Hepatocyte (in vitro differentiated cells): ENCODE data around the gene ONECUT2. TPM values are rescaled to one million over a fixed set of nuclear protein-coding genes. Genes with fewer than 3 reads are reported as not detected.

Source experiments
- DNase-seq: peaks from one replicate; pipeline ENCODE4 v3.0.0-alpha.2; 2016; ENCODE audit warnings: low spot score
- H2AFZ ChIP-seq: fragments of 200-600 bp; sonication (generic); 2 replicates; pipeline ENCODE4 v1.6.0; 2016; ENCODE audit warnings: antibody characterized with exemption, mild to moderate bottlenecking
- H3K27ac ChIP-seq: fragments of 200-600 bp; sonication (generic); 2 replicates; pipeline ENCODE4 v1.5.1; 2016; ENCODE audit warnings: mild to moderate bottlenecking
- H3K27me3 ChIP-seq: fragments of 200-600 bp; sonication (generic); 2 replicates; pipeline ENCODE4 v1.6.1; 2016
- H3K36me3 ChIP-seq: fragments of 200-600 bp; sonication (generic); replicated peaks from 2 replicates; pipeline ENCODE4 v1.5.1; 2016; ENCODE audit warnings: low read depth; ENCODE audit not compliant: insufficient read depth
- H3K4me1 ChIP-seq: fragments of 200-600 bp; sonication (generic); 2 replicates; pipeline ENCODE4 v1.5.1; 2016; ENCODE audit warnings: mild to moderate bottlenecking, moderate library complexity; ENCODE audit not compliant: insufficient read depth
- H3K4me2 ChIP-seq: fragments of 200-600 bp; sonication (generic); 2 replicates; pipeline ENCODE4 v1.6.0; 2016
- H3K4me3 ChIP-seq: fragments of 200-600 bp; sonication (generic); 2 replicates; pipeline ENCODE4 v1.5.1; 2016; ENCODE audit warnings: mild to moderate bottlenecking
- H3K79me2 ChIP-seq: fragments of 200-600 bp; sonication (generic); 2 replicates; pipeline ENCODE4 v1.6.0; 2017; ENCODE audit warnings: mild to moderate bottlenecking
- H3K9me2 ChIP-seq: fragments of 200-600 bp; sonication (generic); replicated peaks from 2 replicates; pipeline ENCODE4 v1.6.0; 2017; ENCODE audit warnings: mild to moderate bottlenecking; ENCODE audit not compliant: insufficient read depth
- H3K9me3 ChIP-seq: fragments of 200-600 bp; sonication (generic); 2 replicates; pipeline ENCODE4 v1.5.1; 2016; ENCODE audit warnings: low read depth, mild to moderate bottlenecking
- H4K20me1 ChIP-seq: fragments of 200-600 bp; sonication (generic); 2 replicates; pipeline ENCODE4 v1.6.0; 2016; ENCODE audit warnings: mild to moderate bottlenecking; ENCODE audit not compliant: insufficient read depth, poor library complexity, severe bottlenecking
- EZH2 ChIP-seq: fragments of 200-600 bp; sonication (generic); IDR thresholded peaks from 2 replicates; pipeline ENCODE4 v1.6.1; 2016; ENCODE audit warnings: antibody characterized with exemption, mild to moderate bottlenecking, borderline replicate concordance
- EZH2phosphoT487 ChIP-seq: fragments of 200-600 bp; sonication (generic); IDR thresholded peaks from one replicate; pipeline ENCODE4 v1.6.1; 2018; ENCODE audit warnings: antibody characterized with exemption, mild to moderate bottlenecking, low read depth, moderate library complexity; ENCODE audit not compliant: unreplicated experiment, severe bottlenecking
- WGBS: methylation state at CpG from one replicate; pipeline ENCODE4 v1.1.6; 2016; ENCODE audit warnings: low lambda C conversion rate; ENCODE audit errors: missing lambda C conversion rate; 5-methylcytosine and 5-hydroxymethylcytosine counted together
- polyA plus RNA-seq: library from polyadenylated mRNA; unstranded; fragments of >200 nt; fragmentation: Nextera tagmentation; extraction: Ambion mirVana; gene quantifications from 2 replicates; pipeline ENCODE4 v1.2.1, GENCODE V29; 2016
- total RNA-seq: library from RNA; depleted of rRNA; stranded (reverse); fragments of >200 nt; gene quantifications from 2 replicates; pipeline ENCODE4 v1.2.3, GENCODE V29; 2014
- TF ChIP-seq, protein P1 (sequence below): fragments of 200-600 bp; sonication (generic); IDR thresholded peaks from 2 replicates; pipeline ENCODE4 v1.5.1; 2016; ENCODE audit warnings: antibody characterized with exemption, mild to moderate bottlenecking; ENCODE audit not compliant: poor library complexity

The ONECUT2 gene
- total and polyA plus RNA-seq, 2 experiments from 2014 or later, result 0.24 to 1.7 TPM

DNA sequence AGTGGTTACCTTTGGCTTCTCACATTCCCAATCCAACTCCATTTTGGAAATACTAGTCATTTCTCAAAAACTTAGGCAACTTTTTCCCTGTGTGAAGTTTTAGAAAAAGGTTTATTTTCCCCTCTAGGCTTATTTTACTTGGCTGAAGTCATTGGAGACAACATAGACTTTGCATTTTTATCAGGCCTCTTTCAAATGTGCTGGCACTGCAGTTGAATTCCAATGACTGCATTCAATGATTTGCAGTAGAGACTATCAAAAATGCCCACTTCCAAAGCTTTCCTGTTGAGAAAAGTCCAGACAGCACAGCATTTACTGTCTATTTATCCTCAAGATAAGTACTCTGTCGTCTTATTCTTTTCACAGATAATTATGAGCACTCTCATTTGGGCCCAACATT is 70.1 kb downstream of the ONECUT2 start:
- Histone ChIP-seq H3K4me3 (no peak overlapping the region), H2AFZ (no peak overlapping the region), H3K4me2 (no peak overlapping the region), H3K9me3 (no peaks in the 10 kb centered on the region), H3K36me3 (no peaks in the 10 kb centered on the region), H3K4me1 (no peaks in the 10 kb centered on the region), H3K79me2 (no peaks in the 10 kb centered on the region), H3K27me3 (no peaks in the 10 kb centered on the region), H4K20me1 (no peaks in the 10 kb centered on the region), H3K27ac (no peak overlapping the region), H3K9me2 (no peaks in the 10 kb centered on the region)
- TF ChIP-seq EZH2phosphoT487, result no peak
- TF ChIP-seq, protein P1, sequence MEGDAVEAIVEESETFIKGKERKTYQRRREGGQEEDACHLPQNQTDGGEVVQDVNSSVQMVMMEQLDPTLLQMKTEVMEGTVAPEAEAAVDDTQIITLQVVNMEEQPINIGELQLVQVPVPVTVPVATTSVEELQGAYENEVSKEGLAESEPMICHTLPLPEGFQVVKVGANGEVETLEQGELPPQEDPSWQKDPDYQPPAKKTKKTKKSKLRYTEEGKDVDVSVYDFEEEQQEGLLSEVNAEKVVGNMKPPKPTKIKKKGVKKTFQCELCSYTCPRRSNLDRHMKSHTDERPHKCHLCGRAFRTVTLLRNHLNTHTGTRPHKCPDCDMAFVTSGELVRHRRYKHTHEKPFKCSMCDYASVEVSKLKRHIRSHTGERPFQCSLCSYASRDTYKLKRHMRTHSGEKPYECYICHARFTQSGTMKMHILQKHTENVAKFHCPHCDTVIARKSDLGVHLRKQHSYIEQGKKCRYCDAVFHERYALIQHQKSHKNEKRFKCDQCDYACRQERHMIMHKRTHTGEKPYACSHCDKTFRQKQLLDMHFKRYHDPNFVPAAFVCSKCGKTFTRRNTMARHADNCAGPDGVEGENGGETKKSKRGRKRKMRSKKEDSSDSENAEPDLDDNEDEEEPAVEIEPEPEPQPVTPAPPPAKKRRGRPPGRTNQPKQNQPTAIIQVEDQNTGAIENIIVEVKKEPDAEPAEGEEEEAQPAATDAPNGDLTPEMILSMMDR, result no peak
- no peak for DNase-seq
- 59% methylated on average over 1 of the region's 1 CpG for WGBS

DNA sequence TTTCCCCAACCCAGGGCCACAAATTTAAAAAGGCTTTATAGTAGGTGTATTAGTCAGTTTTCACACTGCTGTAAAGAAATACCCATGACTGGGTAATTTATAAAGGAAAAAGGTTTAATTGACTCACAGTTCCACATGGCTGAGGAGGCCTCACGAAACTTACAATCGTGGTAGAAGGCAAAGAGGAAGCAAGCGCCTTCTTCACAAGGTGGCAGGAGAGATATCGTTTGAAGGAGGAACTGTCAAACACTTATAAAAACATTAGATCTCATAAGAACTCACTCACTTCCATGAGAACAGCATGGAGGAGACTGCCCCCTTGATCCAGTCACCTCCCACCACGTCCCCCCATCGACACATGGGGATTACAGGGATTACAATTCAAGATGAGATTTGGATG is 80.9 kb downstream of the ONECUT2 start:
- Histone ChIP-seq H3K79me2 (no peaks in the 10 kb centered on the region), H2AFZ (no peak overlapping the region), H3K27me3 (no peaks in the 10 kb centered on the region), H3K4me1 (no peaks in the 10 kb centered on the region), H3K4me3 (no peak overlapping the region), H3K36me3 (no peaks in the 10 kb centered on the region), H3K27ac (no peak overlapping the region), H3K4me2 (no peak overlapping the region), H3K9me2 (no peaks in the 10 kb centered on the region), H4K20me1 (no peaks in the 10 kb centered on the region), H3K9me3 (no peaks in the 10 kb centered on the region)
- WGBS, result 76% methylated on average over 6 of the region's 6 CpGs
- DNase-seq, result no peak
- TF ChIP-seq EZH2 (no peak), EZH2phosphoT487 (no peak)
- TF ChIP-seq, protein P1, result no peak

DNA sequence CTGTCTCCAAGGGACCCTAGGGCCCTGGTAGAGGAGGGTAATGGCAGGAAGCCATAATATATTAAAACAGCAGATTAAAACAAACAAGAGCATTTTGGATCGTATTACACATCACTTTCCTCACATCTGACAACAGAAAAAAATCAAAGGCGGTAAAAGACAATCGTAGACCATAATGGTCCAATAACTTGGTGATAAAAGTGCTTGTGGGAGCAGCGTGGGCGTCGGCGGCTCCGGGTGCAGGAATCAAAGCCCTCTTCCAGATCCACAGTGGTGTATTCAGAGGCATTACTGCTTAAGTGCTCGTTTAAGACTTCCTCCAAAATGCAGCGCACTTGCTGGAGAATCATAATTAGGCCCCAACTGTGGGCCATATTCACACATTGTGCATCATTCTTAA is 83.4 kb downstream of the ONECUT2 start:
- TF ChIP-seq, protein P1, result no peak
- TF ChIP-seq EZH2phosphoT487 (no peak), EZH2 (no peak)
- no peaks in the 10 kb centered on the region for H3K79me2 ChIP-seq
- H2AFZ ChIP-seq, result no peak overlapping the region
- no peaks in the 10 kb centered on the region for H4K20me1 ChIP-seq
- H3K4me3 ChIP-seq, result no peak overlapping the region
- H3K9me3 ChIP-seq, result no peaks in the 10 kb centered on the region
- H3K4me1 ChIP-seq, result no peaks in the 10 kb centered on the region
- H3K27ac ChIP-seq, result no peak overlapping the region
- no peak overlapping the region for H3K4me2 ChIP-seq
- H3K9me2 ChIP-seq, result no peaks in the 10 kb centered on the region
- H3K36me3 ChIP-seq, result no peaks in the 10 kb centered on the region
- WGBS, result 78% methylated on average over 10 of the region's 10 CpGs
- no peaks in the 10 kb centered on the region for H3K27me3 ChIP-seq
- DNase-seq, result no peak
